ENCODE data around the gene DPH7. TPM values are rescaled to one million over a fixed set of nuclear protein-coding genes. Genes with fewer than 3 reads are reported as not detected.
A peak's percentile ranks its signal among the peaks of the same experiment; 100 is the strongest.
"Not testable (repeated sequence)": the region's sequence is repeated elsewhere in the genome, so short reads cannot be mapped to it uniquely, and the experiment has no call there.

DPH7 gene
- total RNA-seq, 4 donors from 2014 or later: 14.4 to 40.5 (median 29.1) TPM

DNA sequence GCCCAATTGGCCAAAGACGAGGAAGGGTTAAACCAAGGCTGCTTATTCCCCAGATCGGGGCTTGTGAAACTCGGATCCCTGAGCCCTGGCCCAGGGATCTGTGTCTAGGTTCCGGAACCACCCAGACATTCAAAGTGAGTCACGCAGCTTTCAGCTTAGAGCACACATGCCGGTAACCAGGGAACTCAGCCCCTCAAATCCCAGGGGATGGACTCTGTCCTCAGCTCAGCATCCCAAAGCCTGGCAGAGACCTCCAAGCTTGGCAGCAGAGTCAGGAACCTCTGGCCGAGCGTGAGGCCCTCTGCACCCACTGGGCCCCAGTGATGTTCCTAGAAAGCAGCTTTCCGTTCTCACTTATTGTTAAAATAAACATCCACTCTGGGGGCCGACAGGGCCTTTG, 33.6 kb downstream of the DPH7 start:
- ATAC-seq (ENCODE audit: low FRiP score): peak; percentile 35
- TF ChIP-seq, protein P1, sequence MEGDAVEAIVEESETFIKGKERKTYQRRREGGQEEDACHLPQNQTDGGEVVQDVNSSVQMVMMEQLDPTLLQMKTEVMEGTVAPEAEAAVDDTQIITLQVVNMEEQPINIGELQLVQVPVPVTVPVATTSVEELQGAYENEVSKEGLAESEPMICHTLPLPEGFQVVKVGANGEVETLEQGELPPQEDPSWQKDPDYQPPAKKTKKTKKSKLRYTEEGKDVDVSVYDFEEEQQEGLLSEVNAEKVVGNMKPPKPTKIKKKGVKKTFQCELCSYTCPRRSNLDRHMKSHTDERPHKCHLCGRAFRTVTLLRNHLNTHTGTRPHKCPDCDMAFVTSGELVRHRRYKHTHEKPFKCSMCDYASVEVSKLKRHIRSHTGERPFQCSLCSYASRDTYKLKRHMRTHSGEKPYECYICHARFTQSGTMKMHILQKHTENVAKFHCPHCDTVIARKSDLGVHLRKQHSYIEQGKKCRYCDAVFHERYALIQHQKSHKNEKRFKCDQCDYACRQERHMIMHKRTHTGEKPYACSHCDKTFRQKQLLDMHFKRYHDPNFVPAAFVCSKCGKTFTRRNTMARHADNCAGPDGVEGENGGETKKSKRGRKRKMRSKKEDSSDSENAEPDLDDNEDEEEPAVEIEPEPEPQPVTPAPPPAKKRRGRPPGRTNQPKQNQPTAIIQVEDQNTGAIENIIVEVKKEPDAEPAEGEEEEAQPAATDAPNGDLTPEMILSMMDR (IDR thresholded peaks at IDR 0.05): no peak
- no peak for DNase-seq (ENCODE audit: low spot score)

DNA sequence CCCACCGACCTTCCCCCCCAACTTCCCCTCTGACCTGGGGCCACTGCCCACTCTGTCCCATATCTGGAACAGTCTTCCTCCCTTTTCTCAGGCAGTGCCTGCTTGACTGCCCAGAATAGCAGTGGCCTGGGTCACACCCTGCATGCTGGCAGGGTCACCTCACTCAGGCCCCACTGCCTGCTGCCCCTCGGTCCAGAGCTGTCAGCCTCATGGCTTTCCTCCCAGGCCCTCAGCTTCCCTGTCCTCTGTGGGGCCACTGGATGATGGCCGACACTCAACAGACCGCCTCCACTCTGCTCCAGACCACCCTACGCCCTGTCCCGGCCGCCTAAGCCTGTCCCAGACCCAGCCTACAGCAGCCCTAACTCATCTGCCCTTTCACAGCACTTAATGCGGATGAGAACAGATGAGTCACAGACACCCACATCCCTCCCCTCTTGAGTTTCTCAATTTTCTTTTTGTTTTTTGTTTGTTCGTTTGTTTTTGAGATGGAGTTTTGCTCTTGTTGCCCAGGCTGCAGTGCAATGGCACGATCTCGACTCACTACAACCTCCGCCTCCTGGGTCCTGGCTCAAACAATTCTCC, 34.5 kb downstream of the DPH7 start:
- TF ChIP-seq, protein P1 (IDR thresholded peaks at IDR 0.05): no peak
- peak; percentile 52 for ATAC-seq (ENCODE audit: low FRiP score)
- no peak for DNase-seq (ENCODE audit: low spot score)

DNA sequence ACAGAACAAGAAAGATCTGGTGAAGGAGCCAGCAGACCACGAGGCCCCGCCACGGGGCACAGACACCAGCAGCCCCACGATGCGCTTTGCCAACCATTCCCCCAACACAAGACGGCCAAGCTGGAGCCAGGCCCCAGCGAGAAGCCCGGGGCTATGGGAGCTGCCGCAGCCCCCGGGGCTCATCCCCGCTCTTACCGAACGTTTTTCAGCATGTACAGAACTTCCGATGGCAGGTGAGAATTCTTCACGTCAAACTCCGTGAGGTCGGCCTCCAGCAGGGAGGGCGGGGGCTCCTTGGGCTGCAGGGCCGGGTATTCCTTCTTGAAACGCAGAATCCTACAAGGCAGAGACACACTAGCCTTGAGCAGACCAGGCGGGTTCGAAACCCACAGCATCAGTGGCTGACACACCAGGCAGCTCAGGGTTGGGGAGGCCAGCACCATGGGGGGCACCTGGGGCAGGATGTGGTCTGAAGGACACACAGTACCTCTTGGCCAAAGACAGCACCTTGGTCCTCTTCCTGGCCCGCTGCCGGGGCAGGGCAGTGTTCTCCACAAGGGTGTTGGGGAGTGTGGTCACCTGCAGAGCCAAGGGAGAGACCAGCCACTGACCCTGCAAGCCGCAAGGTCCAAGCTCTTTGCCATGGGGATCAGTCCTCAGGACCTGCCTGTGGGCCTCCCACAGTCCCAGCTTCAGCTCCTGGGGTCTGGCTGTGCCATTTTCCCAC, 35.3 kb downstream of the DPH7 start:
- TF ChIP-seq, protein P1 (IDR thresholded peaks at IDR 0.05): no peak
- no peak for DNase-seq (ENCODE audit: low spot score)
- no peak for ATAC-seq (ENCODE audit: low FRiP score)

DNA sequence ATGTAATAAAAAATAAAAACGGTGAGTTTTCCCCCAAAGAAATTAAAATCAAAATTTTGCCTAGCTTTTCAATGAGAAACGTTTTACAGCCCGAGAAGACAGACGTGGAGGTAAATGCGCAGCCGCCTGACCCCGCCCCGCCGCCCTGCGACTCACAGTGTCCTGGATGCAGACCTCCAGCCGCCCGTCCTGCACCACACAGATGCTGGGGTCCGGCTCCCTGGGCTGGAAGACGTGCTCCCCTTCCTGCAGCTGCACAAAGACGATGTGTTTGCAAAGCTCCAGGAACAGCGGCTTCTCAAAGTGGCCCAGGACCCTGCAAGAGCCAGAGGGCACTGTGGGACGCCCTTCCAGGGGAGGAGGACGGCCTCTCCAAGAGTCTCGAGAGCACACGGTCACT, 36.2 kb downstream of the DPH7 start:
- ATAC-seq (ENCODE audit: low FRiP score) (no peak), DNase-seq (ENCODE audit: low spot score) (no peak)
- TF ChIP-seq, protein P1 (IDR thresholded peaks at IDR 0.05): no peak

DNA sequence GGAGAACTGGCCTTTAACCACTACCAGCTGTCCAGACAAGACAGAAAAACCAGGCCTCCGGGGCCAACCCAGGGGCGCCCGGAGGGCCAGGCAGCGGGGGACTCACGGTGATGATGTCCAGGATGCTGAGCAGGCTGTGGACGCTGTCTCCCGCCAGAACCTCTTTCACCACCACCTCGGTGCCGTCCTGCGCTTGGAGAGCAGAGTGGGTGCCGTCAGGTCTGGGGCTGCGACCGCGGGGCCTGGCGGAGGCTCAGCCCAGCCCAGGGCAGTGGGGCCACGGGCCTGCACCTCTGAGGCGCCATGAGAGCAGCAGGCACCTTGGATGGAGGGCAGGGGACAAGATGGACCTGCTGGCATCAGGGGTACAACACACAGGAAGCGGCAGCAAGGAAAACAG, 38.2 kb downstream of the DPH7 start:
- DNase-seq (ENCODE audit: low spot score): no peak
- no peak for ATAC-seq (ENCODE audit: low FRiP score)
- TF ChIP-seq, protein P1 (IDR thresholded peaks at IDR 0.05): no peak

DNA sequence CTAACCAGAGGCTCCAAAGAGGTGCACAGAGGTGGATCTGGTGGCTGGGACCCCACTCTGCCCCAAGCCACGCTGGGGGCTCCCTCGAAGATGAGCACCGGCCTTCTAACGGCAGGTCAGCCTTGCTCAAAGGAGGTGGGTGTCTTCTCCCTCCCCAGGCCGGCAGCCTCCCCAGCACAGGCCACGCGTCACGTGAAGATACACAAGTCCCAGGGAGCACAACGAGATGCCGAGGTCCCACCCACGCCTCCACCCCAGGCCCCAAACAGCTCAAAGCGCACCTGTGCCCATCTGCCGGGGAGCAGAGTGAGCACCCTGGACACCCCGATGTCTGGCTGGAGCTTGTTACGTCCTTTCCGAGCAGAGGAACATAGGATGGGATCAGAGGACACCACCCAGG, 40.7 kb downstream of the DPH7 start:
- DNase-seq (ENCODE audit: low spot score) (no peak), ATAC-seq (ENCODE audit: low FRiP score) (no peak)
- TF ChIP-seq, protein P1 (IDR thresholded peaks at IDR 0.05): no peak

DNA sequence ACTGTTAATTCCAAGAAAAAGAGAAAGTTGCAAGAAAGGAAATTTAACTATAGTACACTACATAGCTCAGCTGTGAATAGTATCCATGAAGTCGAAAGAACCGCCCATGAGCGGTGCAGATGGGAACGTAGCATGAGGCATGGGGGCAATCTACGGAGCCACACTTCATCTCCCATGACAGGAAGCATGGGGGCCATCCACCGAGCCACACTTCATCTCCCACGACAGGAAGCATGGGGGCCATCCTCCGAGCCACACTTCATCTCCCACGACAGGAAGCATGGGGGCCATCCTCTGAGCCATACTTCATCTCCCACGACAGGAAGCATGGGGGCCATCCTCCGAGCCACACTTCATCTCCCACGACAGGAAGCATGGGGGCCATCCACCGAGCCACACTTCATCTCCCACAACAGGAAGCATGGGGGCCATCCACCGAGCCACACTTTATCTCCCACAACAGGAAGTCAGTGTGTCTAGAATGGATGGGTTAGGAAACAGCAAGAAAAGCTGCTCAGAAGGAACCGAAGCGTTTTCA, 42.1 kb downstream of the DPH7 start:
- not testable (repeated sequence) for ATAC-seq (ENCODE audit: low FRiP score)

More for the DNA sequence above, 42.1 kb downstream of the DPH7 start:
- not testable (repeated sequence) for DNase-seq (ENCODE audit: low spot score)
